ENCODE results near the gene TRIM3. TPM values are rescaled to one million over a fixed set of nuclear protein-coding genes. Genes with fewer than 3 reads are reported as not detected.
"Not testable (repeated sequence)": the region's sequence is repeated elsewhere in the genome, so short reads cannot be mapped to it uniquely, and the experiment has no call there.

The TRIM3 gene
- 18.4 and 19.8 TPM in 2 replicates for total RNA-seq

GRCh38 chr11:6473451-6474412 is at the start of gene TRIM3:
TRIM3 (minus strand) TSS chr11:6473941; CDS start chr11:6465695, 8,246 bp downstream.
- DNase-seq, result peak; percentile 91

- DNase-seq, result peak; percentile 52
Measured at GRCh38 chr11:6523253-6523652, 49.5 kb upstream of the TRIM3 start.

GRCh38 chr11:6521946-6522345 is 48.2 kb upstream of the TRIM3 start:
- DNase-seq, result not testable (repeated sequence)

GRCh38 chr11:6520265-6520664 is 46.5 kb upstream of the TRIM3 start:
- no peak for DNase-seq

GRCh38 chr11:6516865-6517264 is 43.1 kb upstream of the TRIM3 start:
- no peak for DNase-seq

GRCh38 chr11:6505577-6506240 is 32.0 kb upstream of the TRIM3 start:
- peak; percentile 82 for DNase-seq

GRCh38 chr11:6504166-6504565 is 30.4 kb upstream of the TRIM3 start:
- DNase-seq, result no peak

GRCh38 chr11:6502382-6502781 is 28.6 kb upstream of the TRIM3 start:
- no peak for DNase-seq

GRCh38 chr11:6498544-6498943 is 24.8 kb upstream of the TRIM3 start:
- no peak for DNase-seq

- no peak for DNase-seq
Measured at GRCh38 chr11:6498121-6498520, 24.4 kb upstream of the TRIM3 start.

- DNase-seq, result no peak
Measured at GRCh38 chr11:6497069-6497839, 23.5 kb upstream of the TRIM3 start, which contains the start of gene DNHD1. DNHD1 (plus strand) TSS chr11:6497280; CDS start chr11:6498216, 936 bp downstream.

GRCh38 chr11:6489306-6489705 is 15.6 kb upstream of the TRIM3 start:
- DNase-seq, result no peak

- DNase-seq, result no peak
Measured at GRCh38 chr11:6488821-6489220, 15.1 kb upstream of the TRIM3 start.

GRCh38 chr11:6488342-6488741 is 14.6 kb upstream of the TRIM3 start:
- no peak for DNase-seq

GRCh38 chr11:6486938-6487337 is 13.2 kb upstream of the TRIM3 start:
- DNase-seq, result no peak

GRCh38 chr11:6486256-6486655 is 12.5 kb upstream of the TRIM3 start:
- no peak for DNase-seq

GRCh38 chr11:6485661-6486060 is 11.9 kb upstream of the TRIM3 start:
- no peak for DNase-seq

- no peak for DNase-seq
Measured at GRCh38 chr11:6483015-6483414, 9.3 kb upstream of the TRIM3 start.

GRCh38 chr11:6482441-6482840 is 8.7 kb upstream of the TRIM3 start:
- no peak for DNase-seq

GRCh38 chr11:6481924-6482275 is 8.2 kb upstream of the TRIM3 start:
- peak; percentile 35 for DNase-seq

GRCh38 chr11:6481012-6481923 is 7.5 kb upstream of the TRIM3 start, which contains the start of the genes ARFIP2 and TIMM10B:
ARFIP2 (minus strand) TSS chr11:6481331; CDS start chr11:6480421, 910 bp downstream.
TIMM10B (plus strand) TSS chr11:6481501; CDS start chr11:6481517, 16 bp downstream.
- DNase-seq, result peak; percentile 99

Measured in dermis blood vessel endothelial cell (primary cell).